Activated CD8-positive, alpha-beta memory T cell treated with anti-CD3 and anti-CD28 coated beads for 48 hours (primary cell): ENCODE data around the gene STARD3NL.

ENCODE experiments used
- DNase-seq, 3 experiments: peaks; one replicate each; pipeline ENCODE4 v3.0.0-alpha.2; 2020; ENCODE audit warnings: low read depth in 2 of 3, low spot score in 2 of 3

The STARD3NL gene

GRCh38 chr7:38182450-38182849 lies 4.4 kb downstream of the STARD3NL start:
- no peak for DNase-seq

GRCh38 chr7:38185395-38186307 lies 7.6 kb downstream of the STARD3NL start:
- no peak for DNase-seq

GRCh38 chr7:38186593-38187314 lies 8.7 kb downstream of the STARD3NL start:
- DNase-seq, result no peak

GRCh38 chr7:38187794-38188440 lies 9.9 kb downstream of the STARD3NL start:
- no peak for DNase-seq

- no peak for DNase-seq
These were observed 11.3 kb downstream of the STARD3NL start for GRCh38 chr7:38189231-38189938.

- DNase-seq, result no peak
These were observed 12.0 kb downstream of the STARD3NL start for GRCh38 chr7:38190011-38190410.

GRCh38 chr7:38191791-38192190 lies 13.7 kb downstream of the STARD3NL start:
- DNase-seq, result no peak

GRCh38 chr7:38192327-38192726 lies 14.3 kb downstream of the STARD3NL start:
- DNase-seq, result no peak

- no peak for DNase-seq
These were observed 18.0 kb downstream of the STARD3NL start for GRCh38 chr7:38195804-38196595.

- DNase-seq, result no peak
These were observed 20.3 kb downstream of the STARD3NL start for GRCh38 chr7:38198366-38198765.

GRCh38 chr7:38199154-38199553 lies 21.1 kb downstream of the STARD3NL start:
- no peak for DNase-seq

- no peak for DNase-seq
These were observed 21.7 kb downstream of the STARD3NL start for GRCh38 chr7:38199782-38200181.

- no peak for DNase-seq
These were observed 28.0 kb downstream of the STARD3NL start for GRCh38 chr7:38206071-38206470.

GRCh38 chr7:38207843-38208242 lies 29.8 kb downstream of the STARD3NL start:
- DNase-seq, result no peak

GRCh38 chr7:38211486-38211885 lies 33.4 kb downstream of the STARD3NL start:
- no peak for DNase-seq

- DNase-seq, result no peak
These were observed 33.9 kb downstream of the STARD3NL start for GRCh38 chr7:38211940-38212339.

- DNase-seq, result no peak
These were observed 37.1 kb downstream of the STARD3NL start for GRCh38 chr7:38215115-38215514.

GRCh38 chr7:38215735-38216670 lies 38.0 kb downstream of the STARD3NL start:
- peak; percentile 43 to 63 (median 46) for DNase-seq

- no peak for DNase-seq
These were observed 39.6 kb downstream of the STARD3NL start for GRCh38 chr7:38217672-38218071.
